Measurements from ENCODE around the gene NACC2. TPM values are rescaled to one million over a fixed set of nuclear protein-coding genes. Genes with fewer than 3 reads are reported as not detected.

Gene NACC2
- total and polyA plus RNA-seq, 8 donors = 3.6 to 29.5 (median 5.5) TPM

GRCh38 chr9:136118320-136119060, 23.4 kb upstream of the NACC2 start, which contains the start of gene TMEM250:
TMEM250 (minus strand) TSS chr9:136118875; CDS start chr9:136116900, 1,975 bp downstream.
- DNase-seq (peak; percentile 97 to 99 (median 98)), ATAC-seq (peak; percentile 94)
- peak within 1 kb of the TSS; percentile 91 to 93 for H3K27ac ChIP-seq
- intact Hi-C loops (cut with DNase I) = no loop called here
- peaks cover 0 to 5% of the 10 kb centered on the region in 2 donors for H3K27me3 ChIP-seq
- peaks cover 16 to 37% of the 10 kb centered on the region in 2 donors for H3K4me1 ChIP-seq
- peak in 1 of 2 donors; percentile 18 for TF ChIP-seq CTCF (IDR thresholded peaks at IDR 0.05)
- peaks cover 0 to 27% of the 10 kb centered on the region in 2 donors for H3K36me3 ChIP-seq
- H3K9me3 ChIP-seq = no peaks in the 10 kb centered on the region
- H3K4me3 ChIP-seq = peak within 1 kb of the TSS; percentile 72 to 96

GRCh38 chr9:136117916-136118319, 22.8 kb upstream of the NACC2 start:
- ATAC-seq = peak; percentile 11
- Histone ChIP-seq H3K27me3 (no peaks in the 10 kb centered on the region), H3K4me1 (peaks cover 12 to 34% of the 10 kb centered on the region in 2 donors), H3K27ac (peak overlapping the region; percentile 91 to 93), H3K4me3 (peak overlapping the region; percentile 72 to 96), H3K9me3 (no peaks in the 10 kb centered on the region), H3K36me3 (peaks cover 0 to 27% of the 10 kb centered on the region in 2 donors)
- intact Hi-C loops (cut with DNase I) = no loop called here
- no peak for TF ChIP-seq CTCF (IDR thresholded peaks at IDR 0.05)
- DNase-seq = no peak

GRCh38 chr9:136117291-136117915, 22.3 kb upstream of the NACC2 start:
- no peak for TF ChIP-seq CTCF (IDR thresholded peaks at IDR 0.05)
- Histone ChIP-seq H3K27ac (peak overlapping the region; percentile 91 to 93), H3K9me3 (no peaks in the 10 kb centered on the region), H3K4me1 (peaks cover 12 to 29% of the 10 kb centered on the region in 2 donors), H3K36me3 (peaks cover 0 to 27% of the 10 kb centered on the region in 2 donors), H3K4me3 (peak overlapping the region; percentile 72 to 96), H3K27me3 (no peaks in the 10 kb centered on the region)
- DNase-seq = no peak
- intact Hi-C loops (cut with DNase I) = no loop called here
- ATAC-seq = peak; percentile 2

- no peaks in the 10 kb centered on the region for H3K9me3 ChIP-seq
- no peak for TF ChIP-seq CTCF (IDR thresholded peaks at IDR 0.05)
- no peak overlapping the region for H3K27ac ChIP-seq
- intact Hi-C loops (cut with DNase I) = no loop called here
- H3K4me1 ChIP-seq = peaks cover 12 to 29% of the 10 kb centered on the region in 2 donors
- H3K27me3 ChIP-seq = no peaks in the 10 kb centered on the region
- H3K4me3 ChIP-seq = no peak overlapping the region
- ATAC-seq (no peak), DNase-seq (no peak)
- H3K36me3 ChIP-seq = peaks cover 0 to 27% of the 10 kb centered on the region in 2 donors
Measured at GRCh38 chr9:136116360-136117098, 21.4 kb upstream of the NACC2 start.

Measured in left lung (tissue), 10 donors.